ENCODE data around the gene FOXO3.

The FOXO3 gene

GRCh38 chr6:108606250-108606690 is 45.6 kb downstream of the FOXO3 start:
- peaks cover 16% of the 10 kb centered on the region for H3K79me2 ChIP-seq (ENCODE audit: control insufficient read depth, low read length)
- peaks cover 3% of the 10 kb centered on the region; the same call in 1 of the 2 replicates for H4K20me1 ChIP-seq (ENCODE audit: control insufficient read depth, insufficient read depth, low read depth, low read length)
- no peak overlapping the region for H3K27ac ChIP-seq (ENCODE audit: low read depth, low read length)

GRCh38 chr6:108608453-108609275 is 47.9 kb downstream of the FOXO3 start:
- no peak overlapping the region for H3K4me2 ChIP-seq (ENCODE audit: low read length)
- H3F3A ChIP-seq (ENCODE audit: control insufficient read depth, insufficient read depth): no peaks in the 10 kb centered on the region

More at GRCh38 chr6:108606250-108606690, 45.6 kb downstream of the FOXO3 start:
- TF ChIP-seq EZH2phosphoT487 (IDR thresholded peaks at IDR 0.05; ENCODE audit: borderline replicate concordance, low read length): no peak
- no peak for TF ChIP-seq CTCF (IDR thresholded peaks at IDR 0.05; ENCODE audit: low read depth, low read length, poor library complexity, severe bottlenecking)
- no peaks in the 10 kb centered on the region for H3K36me3 ChIP-seq (ENCODE audit: control insufficient read depth, low read length)
- no peaks in the 10 kb centered on the region for H3K27me3 ChIP-seq (ENCODE audit: control insufficient read depth, low read length)
- no peak overlapping the region for H3K4me3 ChIP-seq (ENCODE audit: low read length)
- no peaks in the 10 kb centered on the region for H3K4me1 ChIP-seq (ENCODE audit: control insufficient read depth, low read length)
- no peaks in the 10 kb centered on the region for H3K9me3 ChIP-seq (ENCODE audit: control insufficient read depth, insufficient read depth, low read length)
- H3F3A ChIP-seq (ENCODE audit: control insufficient read depth, insufficient read depth): no peaks in the 10 kb centered on the region
- no peaks in the 10 kb centered on the region for H3K9me2 ChIP-seq (replicated peaks; ENCODE audit: control insufficient read depth, low read length)
- no peak overlapping the region for H3K4me2 ChIP-seq (ENCODE audit: low read length)

GRCh38 chr6:108609276-108609769 is 48.6 kb downstream of the FOXO3 start:
- H3K79me2 ChIP-seq (ENCODE audit: control insufficient read depth, low read length): peaks cover 17% of the 10 kb centered on the region

More at GRCh38 chr6:108608453-108609275, 47.9 kb downstream of the FOXO3 start:
- TF ChIP-seq EZH2phosphoT487 (IDR thresholded peaks at IDR 0.05; ENCODE audit: borderline replicate concordance, low read length) (no peak), CTCF (IDR thresholded peaks at IDR 0.05; ENCODE audit: low read depth, low read length, poor library complexity, severe bottlenecking) (no peak)
- Histone ChIP-seq H3K9me2 (replicated peaks; ENCODE audit: control insufficient read depth, low read length) (no peaks in the 10 kb centered on the region), H3K79me2 (ENCODE audit: control insufficient read depth, low read length) (peaks cover 17% of the 10 kb centered on the region), H3K9me3 (ENCODE audit: control insufficient read depth, insufficient read depth, low read length) (no peaks in the 10 kb centered on the region), H3K4me3 (ENCODE audit: low read length) (no peak overlapping the region), H3K36me3 (ENCODE audit: control insufficient read depth, low read length) (no peaks in the 10 kb centered on the region), H3K27me3 (ENCODE audit: control insufficient read depth, low read length) (no peaks in the 10 kb centered on the region), H4K20me1 (ENCODE audit: control insufficient read depth, insufficient read depth, low read depth, low read length) (peaks cover 3% of the 10 kb centered on the region; the same call in 1 of the 2 replicates), H3K27ac (ENCODE audit: low read depth, low read length) (no peak overlapping the region), H3K4me1 (ENCODE audit: control insufficient read depth, low read length) (no peaks in the 10 kb centered on the region)

More at GRCh38 chr6:108609276-108609769, 48.6 kb downstream of the FOXO3 start:
- Histone ChIP-seq H3K4me1 (ENCODE audit: control insufficient read depth, low read length) (no peaks in the 10 kb centered on the region), H3K4me2 (ENCODE audit: low read length) (no peak overlapping the region), H3K36me3 (ENCODE audit: control insufficient read depth, low read length) (no peaks in the 10 kb centered on the region), H3K27ac (ENCODE audit: low read depth, low read length) (no peak overlapping the region), H3K9me2 (replicated peaks; ENCODE audit: control insufficient read depth, low read length) (no peaks in the 10 kb centered on the region), H3K27me3 (ENCODE audit: control insufficient read depth, low read length) (no peaks in the 10 kb centered on the region), H3K9me3 (ENCODE audit: control insufficient read depth, insufficient read depth, low read length) (no peaks in the 10 kb centered on the region), H4K20me1 (ENCODE audit: control insufficient read depth, insufficient read depth, low read depth, low read length) (peaks cover 3% of the 10 kb centered on the region; the same call in 1 of the 2 replicates), H3F3A (ENCODE audit: control insufficient read depth, insufficient read depth) (no peaks in the 10 kb centered on the region), H3K4me3 (ENCODE audit: low read length) (no peak overlapping the region)
- no peak for TF ChIP-seq CTCF (IDR thresholded peaks at IDR 0.05; ENCODE audit: low read depth, low read length, poor library complexity, severe bottlenecking)

Data from DOHH2 (cell line).